K562 (cell line): ENCODE results near the gene PPP2R5A. TPM values are rescaled to one million over a fixed set of nuclear protein-coding genes. Genes with fewer than 3 reads are reported as not detected.

Experiments used
- ADNP ChIP-seq: fragments of 200-800 bp; sonication (Bioruptor generic); IDR thresholded peaks from 2 replicates; pipeline ENCODE4 v1.6.1; 2016; ENCODE audit warnings: missing genetic modification characterization, missing compliant biosample characterization
- ARNT ChIP-seq, 2 experiments: fragments of 450-650 bp; IDR thresholded peaks; 2 replicates each; pipeline ENCODE4 v1.6.1; 2016; ENCODE audit warnings: mild to moderate bottlenecking in 1 of 2
- BCOR ChIP-seq: fragments of 450-650 bp; IDR thresholded peaks from 2 replicates; pipeline ENCODE4 v1.6.1; 2016
- C11orf30 ChIP-seq: fragments of 450-650 bp; IDR thresholded peaks from 2 replicates; pipeline ENCODE4 v1.6.1; 2016; ENCODE audit warnings: low read depth, mild to moderate bottlenecking
- CSDE1 ChIP-seq, 2 experiments: fragments of 450-650 bp; IDR thresholded peaks; 2 replicates each; pipeline ENCODE4 v1.6.1; 2016; ENCODE audit warnings: mild to moderate bottlenecking in 1 of 2
- CTBP1 ChIP-seq: fragments of 450-650 bp; IDR thresholded peaks from 2 replicates; pipeline ENCODE4 v1.6.1; 2016; ENCODE audit warnings: borderline replicate concordance
- DIDO1 ChIP-seq: fragments of 450-650 bp; IDR thresholded peaks from 2 replicates; pipeline ENCODE4 v1.6.1; 2016; ENCODE audit warnings: low read depth, missing biosample characterization, missing genetic modification characterization
- ERF ChIP-seq: fragments of 450-650 bp; formaldehyde crosslinking; IDR thresholded peaks from 2 replicates; pipeline ENCODE4 v1.4.0; 2020; ENCODE audit warnings: mild to moderate bottlenecking, mixed read lengths
- ESRRA ChIP-seq: fragments of 450-650 bp; IDR thresholded peaks from 2 replicates; pipeline ENCODE4 v1.6.1; 2014; ENCODE audit warnings: low read depth, mild to moderate bottlenecking, moderate library complexity, borderline replicate concordance
- HDAC2 ChIP-seq: fragments of 450-650 bp; IDR thresholded peaks from 2 replicates; pipeline ENCODE4 v1.6.1; 2016; ENCODE audit warnings: mild to moderate bottlenecking
- HDAC3 ChIP-seq: fragments of 450-650 bp; IDR thresholded peaks from 2 replicates; pipeline ENCODE4 v1.6.1; 2018; ENCODE audit warnings: borderline replicate concordance, mild to moderate bottlenecking, moderate library complexity; ENCODE audit not compliant: partially characterized antibody
- KAT7 ChIP-seq: sonication (generic); formaldehyde crosslinking; IDR thresholded peaks from 2 replicates; pipeline ENCODE4 v1.8.0; 2022; ENCODE audit warnings: missing genetic modification reagents, mild to moderate bottlenecking, borderline replicate concordance
- MAFF ChIP-seq: IDR thresholded peaks from 2 replicates; pipeline ENCODE4 v1.6.1; 2012; ENCODE audit warnings: low read length, improper control_type of control experiment
- MEIS2 ChIP-seq: fragments of 450-650 bp; IDR thresholded peaks from 2 replicates; pipeline ENCODE4 v1.6.1; 2014; ENCODE audit warnings: mild to moderate bottlenecking; ENCODE audit not compliant: partially characterized antibody
- MTA1 ChIP-seq: fragments of 450-650 bp; IDR thresholded peaks from 2 replicates; pipeline ENCODE4 v1.6.1; 2017; ENCODE audit warnings: borderline replicate concordance
- NR2C1 ChIP-seq, 2 experiments: fragments of 450-650 bp; IDR thresholded peaks; 2 replicates each; pipeline ENCODE4 v1.6.1; 2017; ENCODE audit warnings: mild to moderate bottlenecking in 2 of 2, antibody characterized with exemption in 1 of 2, inconsistent platforms in 1 of 2, missing compliant biosample characterization in 1 of 2, missing genetic modification characterization in 1 of 2
- NR2C2 ChIP-seq, 2 experiments: fragments of 200-800 bp in 1 of 2; sonication (Bioruptor generic) in 1 of 2; sonication (generic) in 1 of 2; formaldehyde crosslinking in 1 of 2; IDR thresholded peaks; 2 replicates each; pipeline versions ENCODE4 v1.6.1 to v1.8.0; 2016 to 2022; ENCODE audit warnings: mild to moderate bottlenecking in 1 of 2, missing compliant biosample characterization in 1 of 2, missing genetic modification characterization in 1 of 2, missing genetic modification reagents in 1 of 2
- SMARCA5 ChIP-seq: fragments of 450-650 bp; IDR thresholded peaks from 2 replicates; pipeline ENCODE4 v1.6.1; 2016
- ZNF232 ChIP-seq: sonication (generic); formaldehyde crosslinking; IDR thresholded peaks from 2 replicates; pipeline ENCODE4 v1.8.0; 2022; ENCODE audit warnings: mild to moderate bottlenecking, missing genetic modification reagents
- ZNF316 ChIP-seq: fragments of 450-650 bp; IDR thresholded peaks from 2 replicates; pipeline ENCODE4 v1.6.1; 2016
- ZNF76 ChIP-seq: fragments of 250-450 bp; sonication (Bioruptor Pico); IDR thresholded peaks from 2 replicates; pipeline ENCODE4 v1.4.0; 2020; ENCODE audit warnings: mild to moderate bottlenecking, moderate library complexity, borderline replicate concordance
- polyA plus RNA-seq, 8 experiments: library from polyadenylated mRNA; depleted of rRNA in 4 of 8; stranded (reverse) in 5 of 8; unstranded in 3 of 8; fragments of >200 nt; fragmentation: Nextera tagmentation in 2 of 8; fragmentation: Illumina TruSeq in 1 of 8; extraction: Ambion mirVana in 2 of 8; extraction: Trizol in 1 of 8; gene quantifications; 2 replicates each; pipeline versions ENCODE4 v1.2.1 to v1.2.3, GENCODE V29; 2011 to 2014; ENCODE audit warnings: inconsistent platforms in 1 of 8, missing spikeins in 1 of 8
- total RNA-seq, 7 experiments: library from RNA; depleted of rRNA in 6 of 7; stranded (reverse); fragments of >200 nt in 6 of 7; fragmentation: Illumina TruSeq in 2 of 7; extraction: Trizol in 2 of 7; gene quantifications; 2 replicates each; pipeline versions ENCODE4 v1.2.1 to v1.2.3, GENCODE V29; 2011 to 2021; ENCODE audit warnings: low replicate concordance in 1 of 7
- TF ChIP-seq, protein P1 (sequence below): fragments of 450-650 bp; IDR thresholded peaks from 2 replicates; pipeline ENCODE4 v1.6.1; 2016; ENCODE audit warnings: mild to moderate bottlenecking

The PPP2R5A gene
- total and polyA plus RNA-seq, 9 of the 15 experiments (the other 6 are each of a cell fraction or from before 2014, with no cell fraction given) = 26.9 to 106 (median 64.3) TPM

DNA sequence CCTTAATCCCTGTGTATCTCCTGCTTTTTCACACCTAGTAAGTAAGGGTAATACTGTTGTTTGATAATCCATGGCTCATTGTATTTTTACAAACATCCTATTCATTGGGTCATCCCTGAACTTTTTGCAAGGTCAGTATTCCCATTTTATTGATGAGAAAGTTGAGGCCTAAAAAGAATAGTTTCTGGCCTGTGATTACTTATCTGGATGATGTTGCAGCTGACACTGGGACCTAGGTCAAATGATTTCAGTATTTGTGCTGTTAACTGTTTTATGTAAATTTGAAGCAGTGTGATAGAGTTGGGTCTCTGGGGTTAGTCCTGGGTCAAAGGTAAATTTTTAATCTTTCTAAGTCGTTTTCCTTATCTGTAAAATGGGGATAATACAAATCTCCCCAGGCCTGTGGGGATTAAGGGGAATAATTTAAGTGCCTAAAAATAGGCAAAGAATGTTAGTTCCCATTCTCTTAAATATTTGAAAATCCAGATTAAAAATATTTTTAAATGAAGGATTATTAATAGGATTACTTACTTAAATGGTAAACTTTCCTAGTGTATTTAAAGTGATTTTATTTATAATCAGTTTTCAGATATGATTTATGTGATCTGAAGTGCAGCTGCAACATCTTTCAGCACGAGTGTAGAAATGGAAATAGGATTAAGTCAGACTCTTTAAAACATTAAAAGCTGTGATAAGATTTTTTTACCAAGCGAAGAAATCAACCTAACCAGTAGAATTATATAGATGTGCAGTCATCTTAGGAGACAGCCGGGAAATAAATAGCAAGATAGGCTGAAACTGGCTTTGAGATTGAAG lies 4.3 kb downstream of the PPP2R5A start (continued):
- TF ChIP-seq ESRRA (peak; percentile 41; the same call in 1 of the 2 replicates), HDAC3 (peak; percentile 16), ZNF76 (CRISPR knock-in tag) (no peak), ZNF232 (CRISPR knock-in tag) (peak; percentile 94), ZNF316 (peak; percentile 54; the same call in 1 of the 2 replicates), DIDO1 (tag) (no peak), ADNP (peak; percentile 96), CSDE1 (IDR thresholded peaks at IDR 0.05) (no peak), NR2C2 (CRISPR knock-in tag; IDR thresholded peaks at IDR 0.05) (no peak), NR2C2 (tag; IDR thresholded peaks at IDR 0.05) (peak; percentile 52; the same call in 1 of the 2 replicates), MEIS2 (peak; percentile 60), MAFF (no peak), HDAC2 (peak; percentile 82; the same call in 1 of the 2 replicates), ARNT (IDR thresholded peaks at IDR 0.05) (peak in 1 of 2 experiments; percentile 9; a peak in 1 of 4 replicates), ERF (CRISPR knock-in tag) (no peak), SMARCA5 (peak; percentile 86; the same call in 1 of the 2 replicates), BCOR (peak; percentile 95), NR2C1 (IDR thresholded peaks at IDR 0.05) (peak; percentile 58), NR2C1 (tag; IDR thresholded peaks at IDR 0.05) (peak; percentile 71), KAT7 (CRISPR knock-in tag) (peak; percentile 27; the same call in 1 of the 2 replicates), C11orf30 (peak; percentile 41), MTA1 (0 out of 2 replicates have a peak, but pooled peaks have one; percentile 32), CTBP1 (no peak)
- TF ChIP-seq, protein P1, sequence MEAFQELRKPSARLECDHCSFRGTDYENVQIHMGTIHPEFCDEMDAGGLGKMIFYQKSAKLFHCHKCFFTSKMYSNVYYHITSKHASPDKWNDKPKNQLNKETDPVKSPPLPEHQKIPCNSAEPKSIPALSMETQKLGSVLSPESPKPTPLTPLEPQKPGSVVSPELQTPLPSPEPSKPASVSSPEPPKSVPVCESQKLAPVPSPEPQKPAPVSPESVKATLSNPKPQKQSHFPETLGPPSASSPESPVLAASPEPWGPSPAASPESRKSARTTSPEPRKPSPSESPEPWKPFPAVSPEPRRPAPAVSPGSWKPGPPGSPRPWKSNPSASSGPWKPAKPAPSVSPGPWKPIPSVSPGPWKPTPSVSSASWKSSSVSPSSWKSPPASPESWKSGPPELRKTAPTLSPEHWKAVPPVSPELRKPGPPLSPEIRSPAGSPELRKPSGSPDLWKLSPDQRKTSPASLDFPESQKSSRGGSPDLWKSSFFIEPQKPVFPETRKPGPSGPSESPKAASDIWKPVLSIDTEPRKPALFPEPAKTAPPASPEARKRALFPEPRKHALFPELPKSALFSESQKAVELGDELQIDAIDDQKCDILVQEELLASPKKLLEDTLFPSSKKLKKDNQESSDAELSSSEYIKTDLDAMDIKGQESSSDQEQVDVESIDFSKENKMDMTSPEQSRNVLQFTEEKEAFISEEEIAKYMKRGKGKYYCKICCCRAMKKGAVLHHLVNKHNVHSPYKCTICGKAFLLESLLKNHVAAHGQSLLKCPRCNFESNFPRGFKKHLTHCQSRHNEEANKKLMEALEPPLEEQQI = peak; percentile 43; the same call in 1 of the 2 replicates
